Loucy (cell line): ENCODE measurements around the gene GSG1L.

Experiments used
- H2AFZ ChIP-seq: fragments of 200-600 bp; sonication (generic); 2 replicates; pipeline ENCODE4 v1.6.0; 2016; ENCODE audit warnings: antibody characterized with exemption, mild to moderate bottlenecking, low read length, moderate library complexity
- H3F3A ChIP-seq: fragments of 200-600 bp; 2 replicates; pipeline ENCODE4 v1.6.0; 2016; ENCODE audit warnings: antibody characterized with exemption, low read depth, mild to moderate bottlenecking
- H3K27me3 ChIP-seq: fragments of 200-600 bp; sonication (generic); 2 replicates; pipeline ENCODE4 v1.6.1; 2014; ENCODE audit warnings: low read length, mild to moderate bottlenecking; ENCODE audit not compliant: insufficient read depth, poor library complexity, severe bottlenecking
- H3K36me3 ChIP-seq: fragments of 200-600 bp; sonication (generic); 2 replicates; pipeline ENCODE4 v1.6.1; 2016; ENCODE audit warnings: low read length; ENCODE audit not compliant: insufficient read depth
- H3K4me1 ChIP-seq: fragments of 200-600 bp; sonication (generic); 2 replicates; pipeline ENCODE4 v1.5.1; 2014; ENCODE audit warnings: low read length, mild to moderate bottlenecking; ENCODE audit not compliant: insufficient read depth, poor library complexity, severe bottlenecking
- H3K4me2 ChIP-seq: fragments of 200-600 bp; sonication (generic); 2 replicates; pipeline ENCODE4 v1.6.0; 2014; ENCODE audit warnings: antibody characterized with exemption, low read length, low read depth, mild to moderate bottlenecking; ENCODE audit not compliant: poor library complexity, severe bottlenecking
- H3K4me3 ChIP-seq: fragments of 200-600 bp; sonication (generic); 2 replicates; pipeline ENCODE4 v1.5.1; 2014; ENCODE audit warnings: low read length, mild to moderate bottlenecking, mixed read lengths; ENCODE audit not compliant: poor library complexity, severe bottlenecking
- H3K79me2 ChIP-seq: fragments of 200-600 bp; sonication (generic); 2 replicates; pipeline ENCODE4 v1.6.1; 2014; ENCODE audit warnings: low read length; ENCODE audit not compliant: insufficient read depth
- H3K9ac ChIP-seq: fragments of 200-600 bp; sonication (generic); 2 replicates; pipeline ENCODE4 v1.6.0; 2014; ENCODE audit warnings: mild to moderate bottlenecking, low read depth, low read length, moderate library complexity; ENCODE audit not compliant: poor library complexity, severe bottlenecking
- H3K9me2 ChIP-seq: fragments of 200-600 bp; sonication (generic); replicated peaks from 2 replicates; pipeline ENCODE4 v1.6.1; 2016; ENCODE audit warnings: low read depth, low read length, mixed read lengths
- H3K9me3 ChIP-seq: fragments of 200-600 bp; sonication (generic); 2 replicates; pipeline ENCODE4 v1.6.1; 2014; ENCODE audit warnings: mild to moderate bottlenecking, antibody characterized with exemption, low read length, low read depth; ENCODE audit not compliant: insufficient read depth
- H4K20me1 ChIP-seq: fragments of 200-600 bp; sonication (generic); 2 replicates; pipeline ENCODE4 v1.6.0; 2014; ENCODE audit warnings: antibody characterized with exemption, low read length, mild to moderate bottlenecking; ENCODE audit not compliant: insufficient read depth, poor library complexity, severe bottlenecking
- CTCF ChIP-seq: fragments of 200-600 bp; sonication (generic); conservative IDR thresholded peaks from 2 replicates; pipeline ENCODE4 v1.5.1; 2014; ENCODE audit warnings: mild to moderate bottlenecking, antibody characterized with exemption, low read length
- EZH2phosphoT487 ChIP-seq: fragments of 200-600 bp; IDR thresholded peaks from 2 replicates; pipeline ENCODE4 v1.6.1; 2018; ENCODE audit warnings: antibody characterized with exemption, mild to moderate bottlenecking, moderate library complexity, borderline replicate concordance

The GSG1L gene

GRCh38 chr16:28086186-28087139 lies 22.9 kb upstream of the GSG1L start:
- Histone ChIP-seq H3K9me2 (no peaks in the 10 kb centered on the region), H3K4me1 (no peaks in the 10 kb centered on the region), H3K4me3 (no peak overlapping the region), H3K79me2 (no peaks in the 10 kb centered on the region), H3K9me3 (no peaks in the 10 kb centered on the region), H3F3A (no peaks in the 10 kb centered on the region), H3K27me3 (no peaks in the 10 kb centered on the region), H3K36me3 (no peaks in the 10 kb centered on the region), H3K4me2 (no peak overlapping the region), H3K9ac (no peak overlapping the region), H4K20me1 (no peaks in the 10 kb centered on the region), H2AFZ (no peak overlapping the region)
- TF ChIP-seq CTCF: no peak
- no peak for TF ChIP-seq EZH2phosphoT487

- Histone ChIP-seq H3K4me2 (no peak overlapping the region), H2AFZ (no peak overlapping the region), H3K9me3 (no peaks in the 10 kb centered on the region), H3F3A (no peaks in the 10 kb centered on the region), H3K36me3 (no peaks in the 10 kb centered on the region), H4K20me1 (no peaks in the 10 kb centered on the region), H3K4me1 (no peaks in the 10 kb centered on the region), H3K9me2 (no peaks in the 10 kb centered on the region), H3K79me2 (no peaks in the 10 kb centered on the region), H3K27me3 (no peaks in the 10 kb centered on the region), H3K4me3 (no peak overlapping the region), H3K9ac (no peak overlapping the region)
- no peak for TF ChIP-seq EZH2phosphoT487
- no peak for TF ChIP-seq CTCF
Measured at GRCh38 chr16:28085389-28086171, 22.1 kb upstream of the GSG1L start.

- no peak overlapping the region for H3K4me3 ChIP-seq
- TF ChIP-seq CTCF (no peak), EZH2phosphoT487 (no peak)
- H4K20me1 ChIP-seq: no peaks in the 10 kb centered on the region
- no peaks in the 10 kb centered on the region for H3K79me2 ChIP-seq
- H3F3A ChIP-seq: no peaks in the 10 kb centered on the region
- no peaks in the 10 kb centered on the region for H3K4me1 ChIP-seq
- no peaks in the 10 kb centered on the region for H3K9me2 ChIP-seq
- H3K4me2 ChIP-seq: no peak overlapping the region
- no peaks in the 10 kb centered on the region for H3K9me3 ChIP-seq
- H3K9ac ChIP-seq: no peak overlapping the region
- H3K36me3 ChIP-seq: no peaks in the 10 kb centered on the region
- no peak overlapping the region for H2AFZ ChIP-seq
- no peaks in the 10 kb centered on the region for H3K27me3 ChIP-seq
Measured at GRCh38 chr16:28084209-28084608, 20.7 kb upstream of the GSG1L start.
